ENCODE measurements around the gene TLR8.

TLR8 gene

DNA sequence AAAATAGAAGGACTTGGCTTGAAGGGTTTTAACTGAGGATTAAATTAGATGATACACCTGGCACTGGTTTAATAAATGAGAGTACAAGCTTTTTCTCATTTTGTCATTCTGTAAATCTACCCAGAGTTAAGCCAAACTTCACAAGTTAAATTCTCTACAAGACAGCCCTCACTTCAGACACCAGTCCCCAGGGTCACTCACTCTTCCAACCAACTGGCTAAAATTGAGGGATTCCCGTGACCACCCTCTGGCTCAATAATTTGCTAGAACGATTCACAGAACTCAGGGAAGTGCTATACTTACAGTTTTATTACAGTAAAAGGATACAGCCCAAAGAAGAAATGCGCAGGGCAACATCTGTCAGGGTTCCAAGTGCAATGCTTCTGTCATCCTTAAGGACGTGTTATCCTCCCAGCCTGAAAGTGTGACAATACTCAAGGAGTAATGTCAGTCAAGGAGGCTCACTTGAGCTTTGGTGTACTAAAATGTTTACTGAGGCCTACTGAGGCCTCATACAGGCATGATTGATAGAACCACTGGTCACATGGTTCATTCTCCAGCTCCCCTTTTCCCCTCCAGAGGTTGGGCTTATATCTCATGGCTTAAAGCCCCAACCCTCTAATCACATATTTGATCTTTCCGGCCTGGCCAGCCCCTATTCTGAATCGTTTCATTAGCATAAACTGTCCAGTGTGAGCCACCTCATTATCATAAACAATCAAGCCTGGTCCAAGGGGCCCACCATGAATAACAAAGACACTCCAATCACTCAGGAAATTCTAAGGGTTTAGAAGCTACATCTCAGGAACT, 58.9 kb downstream of the TLR8 start:
- Histone ChIP-seq H3K27me3 (replicated peaks; ENCODE audit: control insufficient read depth, insufficient read depth, low read length) (no peaks in the 10 kb centered on the region), H3K36me3 (ENCODE audit: control insufficient read depth, insufficient read depth, low read length) (no peaks in the 10 kb centered on the region), H3K4me3 (replicated peaks; ENCODE audit: low read depth, low read length) (no peak overlapping the region)
- TF ChIP-seq CTCF (IDR thresholded peaks at IDR 0.05; ENCODE audit: insufficient read depth, low read length, poor library complexity, severe bottlenecking) = no peak
- no peak for DNase-seq (ENCODE audit: extremely low read depth, insufficient read length)

DNA sequence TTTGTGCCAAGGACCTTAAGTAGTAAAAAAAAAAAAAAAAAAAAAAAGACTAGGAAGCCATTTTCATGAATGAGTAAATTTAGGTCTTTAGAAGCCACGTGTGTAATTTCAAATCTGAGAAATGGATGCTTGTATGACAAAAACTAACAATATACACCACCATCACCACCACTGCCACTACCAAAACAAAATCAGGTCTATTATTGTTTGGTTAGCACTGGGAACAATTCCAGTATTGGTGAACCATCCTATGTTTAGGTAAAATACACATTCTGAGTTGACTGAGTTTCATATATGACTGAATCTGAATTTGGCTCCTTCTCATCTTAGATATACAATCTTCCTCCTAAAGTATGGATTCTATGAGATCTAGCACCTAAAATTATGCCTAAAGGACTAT, 59.7 kb downstream of the TLR8 start:
- no peak for TF ChIP-seq CTCF (IDR thresholded peaks at IDR 0.05; ENCODE audit: insufficient read depth, low read length, poor library complexity, severe bottlenecking)
- DNase-seq (ENCODE audit: extremely low read depth, insufficient read length) = no peak
- Histone ChIP-seq H3K36me3 (ENCODE audit: control insufficient read depth, insufficient read depth, low read length) (no peaks in the 10 kb centered on the region), H3K27me3 (replicated peaks; ENCODE audit: control insufficient read depth, insufficient read depth, low read length) (no peaks in the 10 kb centered on the region), H3K4me3 (replicated peaks; ENCODE audit: low read depth, low read length) (no peak overlapping the region)

- Histone ChIP-seq H3K27me3 (replicated peaks; ENCODE audit: control insufficient read depth, insufficient read depth, low read length) (no peaks in the 10 kb centered on the region), H3K4me3 (replicated peaks; ENCODE audit: low read depth, low read length) (no peak overlapping the region), H3K36me3 (ENCODE audit: control insufficient read depth, insufficient read depth, low read length) (no peaks in the 10 kb centered on the region)
- TF ChIP-seq CTCF (IDR thresholded peaks at IDR 0.05; ENCODE audit: insufficient read depth, low read length, poor library complexity, severe bottlenecking) = no peak
- no peak for DNase-seq (ENCODE audit: extremely low read depth, insufficient read length)
Measured at GRCh38 chrX:12967711-12968465, 61.5 kb downstream of the TLR8 start.

GRCh38 chrX:12970691-12971202, 64.3 kb downstream of the TLR8 start:
- no peaks in the 10 kb centered on the region; the same call in 1 of the 2 replicates for H3K36me3 ChIP-seq (ENCODE audit: control insufficient read depth, insufficient read depth, low read length)
- DNase-seq (ENCODE audit: extremely low read depth, insufficient read length) = no peak
- H3K4me3 ChIP-seq (replicated peaks; ENCODE audit: low read depth, low read length) = peak overlapping the region; percentile 28
- no peaks in the 10 kb centered on the region for H3K27me3 ChIP-seq (replicated peaks; ENCODE audit: control insufficient read depth, insufficient read depth, low read length)
- TF ChIP-seq CTCF (IDR thresholded peaks at IDR 0.05; ENCODE audit: insufficient read depth, low read length, poor library complexity, severe bottlenecking) = peak; percentile 9

- no peak for TF ChIP-seq CTCF (IDR thresholded peaks at IDR 0.05; ENCODE audit: insufficient read depth, low read length, poor library complexity, severe bottlenecking)
- H3K4me3 ChIP-seq (replicated peaks; ENCODE audit: low read depth, low read length) = peak overlapping the region; percentile 47
- DNase-seq (ENCODE audit: extremely low read depth, insufficient read length) = no peak
Measured at GRCh38 chrX:12971282-12972003, 65.0 kb downstream of the TLR8 start.

More at GRCh38 chrX:12971282-12972003, 65.0 kb downstream of the TLR8 start:
- no peaks in the 10 kb centered on the region for H3K27me3 ChIP-seq (replicated peaks; ENCODE audit: control insufficient read depth, insufficient read depth, low read length)
- H3K36me3 ChIP-seq (ENCODE audit: control insufficient read depth, insufficient read depth, low read length) = no peaks in the 10 kb centered on the region; the same call in 1 of the 2 replicates
